ENCODE measurements around the gene PGP.

DNA sequence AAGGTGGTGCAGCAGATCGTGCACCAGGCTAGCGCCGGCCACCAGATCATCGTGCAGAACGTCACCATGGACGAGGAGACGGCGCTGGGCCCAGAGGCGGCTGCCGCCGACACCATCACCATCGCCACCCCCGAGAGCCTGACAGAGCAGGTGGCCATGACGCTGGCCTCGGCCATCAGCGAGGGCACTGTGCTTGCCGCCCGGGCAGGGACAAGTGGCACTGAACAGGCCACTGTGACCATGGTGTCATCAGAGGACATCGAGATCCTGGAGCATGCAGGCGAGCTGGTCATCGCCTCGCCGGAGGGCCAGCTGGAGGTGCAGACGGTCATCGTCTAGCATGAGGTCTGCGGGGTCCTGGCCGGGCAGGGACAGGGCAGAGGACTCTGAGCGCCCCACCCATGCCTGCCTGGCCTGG is 20.6 kb upstream of the PGP start:
- TF ChIP-seq, protein P1, sequence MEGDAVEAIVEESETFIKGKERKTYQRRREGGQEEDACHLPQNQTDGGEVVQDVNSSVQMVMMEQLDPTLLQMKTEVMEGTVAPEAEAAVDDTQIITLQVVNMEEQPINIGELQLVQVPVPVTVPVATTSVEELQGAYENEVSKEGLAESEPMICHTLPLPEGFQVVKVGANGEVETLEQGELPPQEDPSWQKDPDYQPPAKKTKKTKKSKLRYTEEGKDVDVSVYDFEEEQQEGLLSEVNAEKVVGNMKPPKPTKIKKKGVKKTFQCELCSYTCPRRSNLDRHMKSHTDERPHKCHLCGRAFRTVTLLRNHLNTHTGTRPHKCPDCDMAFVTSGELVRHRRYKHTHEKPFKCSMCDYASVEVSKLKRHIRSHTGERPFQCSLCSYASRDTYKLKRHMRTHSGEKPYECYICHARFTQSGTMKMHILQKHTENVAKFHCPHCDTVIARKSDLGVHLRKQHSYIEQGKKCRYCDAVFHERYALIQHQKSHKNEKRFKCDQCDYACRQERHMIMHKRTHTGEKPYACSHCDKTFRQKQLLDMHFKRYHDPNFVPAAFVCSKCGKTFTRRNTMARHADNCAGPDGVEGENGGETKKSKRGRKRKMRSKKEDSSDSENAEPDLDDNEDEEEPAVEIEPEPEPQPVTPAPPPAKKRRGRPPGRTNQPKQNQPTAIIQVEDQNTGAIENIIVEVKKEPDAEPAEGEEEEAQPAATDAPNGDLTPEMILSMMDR (IDR thresholded peaks at IDR 0.05; ENCODE audit: borderline replicate concordance, extremely low read depth, low read length, poor library complexity, severe bottlenecking): no peak
- no peak for TF ChIP-seq EZH2 (IDR thresholded peaks at IDR 0.05; ENCODE audit: borderline replicate concordance, low read depth, low read length, severe bottlenecking)

Measured in DND-41 (cell line).